HepG2 (cell line): ENCODE data around the gene TM4SF5. TPM values are rescaled to one million over a fixed set of nuclear protein-coding genes. Genes with fewer than 3 reads are reported as not detected.

Experiments used
- CREM ChIP-seq, 2 experiments: sonication (generic) in 1 of 2; formaldehyde crosslinking in 1 of 2; IDR thresholded peaks; 2 replicates each; pipeline versions ENCODE4 v1.4.0 to v1.6.1; 2016 to 2020; ENCODE audit warnings: antibody characterized with exemption in 1 of 2, mild to moderate bottlenecking in 1 of 2, missing genetic modification reagents in 1 of 2
- FOXK1 ChIP-seq: sonication (generic); formaldehyde crosslinking; IDR thresholded peaks from 2 replicates; pipeline ENCODE4 v1.4.0; 2020; ENCODE audit warnings: low read depth, missing genetic modification reagents, borderline replicate concordance
- GABPB1 ChIP-seq: IDR thresholded peaks from 2 replicates; pipeline ENCODE4 v1.6.1; 2016; ENCODE audit warnings: mild to moderate bottlenecking, missing genetic modification reagents, moderate library complexity, missing compliant biosample characterization
- JUNB ChIP-seq: sonication (generic); formaldehyde crosslinking; IDR thresholded peaks from 2 replicates; pipeline ENCODE4 v1.8.0; 2022; ENCODE audit warnings: missing genetic modification reagents, mild to moderate bottlenecking, borderline replicate concordance
- NFATC3 ChIP-seq: sonication (generic); formaldehyde crosslinking; IDR thresholded peaks from 2 replicates; pipeline ENCODE4 v1.5.1; 2020; ENCODE audit warnings: mild to moderate bottlenecking, missing genetic modification reagents
- NR2F6 ChIP-seq, 2 experiments: IDR thresholded peaks; 2 replicates each; pipeline ENCODE4 v1.6.1; 2016; ENCODE audit warnings: antibody characterized with exemption in 1 of 2, mild to moderate bottlenecking in 1 of 2
- SP4 ChIP-seq: sonication (generic); formaldehyde crosslinking; IDR thresholded peaks from 2 replicates; pipeline ENCODE4 v1.8.1; 2023; ENCODE audit warnings: mild to moderate bottlenecking, missing genetic modification reagents
- TCF12 ChIP-seq, 2 experiments: fragments of 450-650 bp in 1 of 2; sonication (generic) in 1 of 2; formaldehyde crosslinking in 1 of 2; IDR thresholded peaks; 2 replicates each; pipeline versions ENCODE4 v1.6.1 to v1.8.0; 2017 to 2022; ENCODE audit warnings: antibody characterized with exemption in 1 of 2, mild to moderate bottlenecking in 1 of 2, missing genetic modification reagents in 1 of 2, moderate library complexity in 1 of 2
- ZFP36 ChIP-seq: fragments of 150-350 bp; IDR thresholded peaks from 2 replicates; pipeline ENCODE4 v1.6.1; 2018; ENCODE audit warnings: borderline replicate concordance, low read length, low read depth; ENCODE audit not compliant: partially characterized antibody
- ZMYM3 ChIP-seq: sonication (generic); formaldehyde crosslinking; IDR thresholded peaks from 2 replicates; pipeline ENCODE4 v1.5.1; 2020; ENCODE audit warnings: mild to moderate bottlenecking, missing genetic modification reagents
- ZNF263 ChIP-seq: sonication (generic); formaldehyde crosslinking; IDR thresholded peaks from 2 replicates; pipeline ENCODE4 v1.4.0; 2020; ENCODE audit warnings: missing genetic modification reagents
- ZNF510 ChIP-seq: sonication (generic); formaldehyde crosslinking; IDR thresholded peaks from 2 replicates; pipeline ENCODE4 v1.4.0; 2020; ENCODE audit warnings: low read depth, mild to moderate bottlenecking, missing genetic modification reagents
- polyA plus RNA-seq, 8 experiments: library from polyadenylated mRNA; depleted of rRNA in 3 of 8; stranded (reverse) in 7 of 8; unstranded in 1 of 8; fragments of >200 nt; fragmentation: Illumina TruSeq in 4 of 8; extraction: Trizol in 4 of 8; gene quantifications; 2 replicates each; pipeline versions ENCODE4 v1.2.1 to v1.2.3, GENCODE V29; 2011 to 2016; ENCODE audit warnings: low read depth in 4 of 8, missing spikeins in 1 of 8, mixed read lengths in 1 of 8; ENCODE audit not compliant: insufficient read depth in 1 of 8
- total RNA-seq, 5 experiments: library from RNA; depleted of rRNA; stranded (reverse); fragments of >200 nt; fragmentation: Illumina TruSeq; extraction: Trizol; gene quantifications; 2 replicates each; pipeline ENCODE4 v1.2.3, GENCODE V29; 2016; ENCODE audit warnings: low read depth in 1 of 5
- TF ChIP-seq, protein P1 (sequence below): sonication (generic); formaldehyde crosslinking; conservative IDR thresholded peaks from 2 replicates; pipeline ENCODE4 v1.4.0; 2020; ENCODE audit warnings: mild to moderate bottlenecking, missing genetic modification reagents, moderate library complexity
- TF ChIP-seq, protein P2 (sequence below): IDR thresholded peaks from 2 replicates; pipeline ENCODE4 v1.6.1; 2018; ENCODE audit warnings: missing genetic modification reagents, mild to moderate bottlenecking, missing compliant biosample characterization
- TF ChIP-seq, protein P3 (sequence below): sonication (generic); formaldehyde crosslinking; IDR thresholded peaks from 2 replicates; pipeline ENCODE4 v1.5.0; 2020; ENCODE audit warnings: missing genetic modification reagents, mild to moderate bottlenecking, borderline replicate concordance
- TF ChIP-seq, protein P4 (sequence below): sonication (generic); formaldehyde crosslinking; IDR thresholded peaks from 2 replicates; pipeline ENCODE4 v1.4.0; 2020; ENCODE audit warnings: missing genetic modification reagents
- TF ChIP-seq, protein P5 (sequence below): sonication (generic); formaldehyde crosslinking; IDR thresholded peaks from 2 replicates; pipeline ENCODE4 v1.9.0; 2021; ENCODE audit warnings: missing genetic modification reagents, borderline replicate concordance

Gene TM4SF5
- total and polyA plus RNA-seq, 2 of the 13 experiments (the other 11 are each of a cell fraction or from before 2014, with no cell fraction given) = 30.1 to 126 TPM

DNA sequence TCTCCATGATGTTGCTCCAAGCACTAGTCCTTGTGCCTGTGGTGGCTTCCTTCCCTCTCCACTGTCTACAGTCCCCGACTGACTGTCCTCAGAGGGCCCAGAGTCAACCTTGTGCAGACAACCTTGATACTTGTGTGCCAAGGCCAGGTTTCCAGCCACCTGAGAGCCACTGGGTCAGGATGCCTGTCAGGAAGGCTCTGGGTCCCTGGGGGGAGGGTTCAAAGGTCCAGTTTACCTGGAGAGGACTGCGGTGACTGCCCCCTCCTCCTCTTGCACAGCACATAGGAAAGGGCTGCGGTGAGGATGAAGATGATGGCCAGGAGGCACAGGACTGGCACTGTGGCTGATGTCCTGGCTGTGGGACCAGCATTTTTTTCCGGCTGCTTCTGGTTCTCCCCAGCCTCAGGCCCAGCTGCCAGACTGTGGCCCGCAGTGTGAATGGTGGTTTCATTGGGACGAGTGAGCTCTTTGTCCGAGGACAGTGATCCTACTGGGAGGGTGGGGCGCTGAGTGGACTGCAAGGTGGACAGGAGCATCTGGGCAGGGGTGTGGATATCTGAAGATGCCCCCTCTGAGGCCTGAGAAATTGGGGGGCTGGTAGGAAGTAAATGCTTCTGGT lies 36.7 kb upstream of the TM4SF5 start (continued):
- TF ChIP-seq GABPB1 (no peak), SP4 (CRISPR knock-in tag) (0 out of 2 replicates have a peak, but pooled peaks have one; percentile 34), TCF12 (IDR thresholded peaks at IDR 0.05) (no peak), TCF12 (CRISPR knock-in tag; IDR thresholded peaks at IDR 0.05) (no peak), ZNF510 (no peak), ZMYM3 (peak; percentile 65; the same call in 1 of the 2 replicates), ZNF263 (peak; percentile 41; the same call in 1 of the 2 replicates), NR2F6 (IDR thresholded peaks at IDR 0.05) (peak; percentile 37; the same call in 1 of the 2 replicates), NR2F6 (CRISPR knock-in tag; IDR thresholded peaks at IDR 0.05) (peak; percentile 61), NFATC3 (CRISPR knock-in tag) (no peak), JUNB (CRISPR knock-in tag) (no peak), FOXK1 (CRISPR knock-in tag) (no peak), ZFP36 (no peak), CREM (IDR thresholded peaks at IDR 0.05) (no peak), CREM (CRISPR knock-in tag; IDR thresholded peaks at IDR 0.05) (no peak)
- TF ChIP-seq, protein P1, sequence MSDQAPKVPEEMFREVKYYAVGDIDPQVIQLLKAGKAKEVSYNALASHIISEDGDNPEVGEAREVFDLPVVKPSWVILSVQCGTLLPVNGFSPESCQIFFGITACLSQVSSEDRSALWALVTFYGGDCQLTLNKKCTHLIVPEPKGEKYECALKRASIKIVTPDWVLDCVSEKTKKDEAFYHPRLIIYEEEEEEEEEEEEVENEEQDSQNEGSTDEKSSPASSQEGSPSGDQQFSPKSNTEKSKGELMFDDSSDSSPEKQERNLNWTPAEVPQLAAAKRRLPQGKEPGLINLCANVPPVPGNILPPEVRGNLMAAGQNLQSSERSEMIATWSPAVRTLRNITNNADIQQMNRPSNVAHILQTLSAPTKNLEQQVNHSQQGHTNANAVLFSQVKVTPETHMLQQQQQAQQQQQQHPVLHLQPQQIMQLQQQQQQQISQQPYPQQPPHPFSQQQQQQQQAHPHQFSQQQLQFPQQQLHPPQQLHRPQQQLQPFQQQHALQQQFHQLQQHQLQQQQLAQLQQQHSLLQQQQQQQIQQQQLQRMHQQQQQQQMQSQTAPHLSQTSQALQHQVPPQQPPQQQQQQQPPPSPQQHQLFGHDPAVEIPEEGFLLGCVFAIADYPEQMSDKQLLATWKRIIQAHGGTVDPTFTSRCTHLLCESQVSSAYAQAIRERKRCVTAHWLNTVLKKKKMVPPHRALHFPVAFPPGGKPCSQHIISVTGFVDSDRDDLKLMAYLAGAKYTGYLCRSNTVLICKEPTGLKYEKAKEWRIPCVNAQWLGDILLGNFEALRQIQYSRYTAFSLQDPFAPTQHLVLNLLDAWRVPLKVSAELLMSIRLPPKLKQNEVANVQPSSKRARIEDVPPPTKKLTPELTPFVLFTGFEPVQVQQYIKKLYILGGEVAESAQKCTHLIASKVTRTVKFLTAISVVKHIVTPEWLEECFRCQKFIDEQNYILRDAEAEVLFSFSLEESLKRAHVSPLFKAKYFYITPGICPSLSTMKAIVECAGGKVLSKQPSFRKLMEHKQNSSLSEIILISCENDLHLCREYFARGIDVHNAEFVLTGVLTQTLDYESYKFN (CRISPR knock-in tag) = peak; percentile 78
- TF ChIP-seq, protein P2, sequence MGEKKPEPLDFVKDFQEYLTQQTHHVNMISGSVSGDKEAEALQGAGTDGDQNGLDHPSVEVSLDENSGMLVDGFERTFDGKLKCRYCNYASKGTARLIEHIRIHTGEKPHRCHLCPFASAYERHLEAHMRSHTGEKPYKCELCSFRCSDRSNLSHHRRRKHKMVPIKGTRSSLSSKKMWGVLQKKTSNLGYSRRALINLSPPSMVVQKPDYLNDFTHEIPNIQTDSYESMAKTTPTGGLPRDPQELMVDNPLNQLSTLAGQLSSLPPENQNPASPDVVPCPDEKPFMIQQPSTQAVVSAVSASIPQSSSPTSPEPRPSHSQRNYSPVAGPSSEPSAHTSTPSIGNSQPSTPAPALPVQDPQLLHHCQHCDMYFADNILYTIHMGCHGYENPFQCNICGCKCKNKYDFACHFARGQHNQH (CRISPR knock-in tag) = peak; percentile 58; the same call in 1 of the 2 replicates
- TF ChIP-seq, protein P3, sequence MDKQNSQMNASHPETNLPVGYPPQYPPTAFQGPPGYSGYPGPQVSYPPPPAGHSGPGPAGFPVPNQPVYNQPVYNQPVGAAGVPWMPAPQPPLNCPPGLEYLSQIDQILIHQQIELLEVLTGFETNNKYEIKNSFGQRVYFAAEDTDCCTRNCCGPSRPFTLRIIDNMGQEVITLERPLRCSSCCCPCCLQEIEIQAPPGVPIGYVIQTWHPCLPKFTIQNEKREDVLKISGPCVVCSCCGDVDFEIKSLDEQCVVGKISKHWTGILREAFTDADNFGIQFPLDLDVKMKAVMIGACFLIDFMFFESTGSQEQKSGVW (CRISPR knock-in tag) = no peak
- TF ChIP-seq, protein P4, sequence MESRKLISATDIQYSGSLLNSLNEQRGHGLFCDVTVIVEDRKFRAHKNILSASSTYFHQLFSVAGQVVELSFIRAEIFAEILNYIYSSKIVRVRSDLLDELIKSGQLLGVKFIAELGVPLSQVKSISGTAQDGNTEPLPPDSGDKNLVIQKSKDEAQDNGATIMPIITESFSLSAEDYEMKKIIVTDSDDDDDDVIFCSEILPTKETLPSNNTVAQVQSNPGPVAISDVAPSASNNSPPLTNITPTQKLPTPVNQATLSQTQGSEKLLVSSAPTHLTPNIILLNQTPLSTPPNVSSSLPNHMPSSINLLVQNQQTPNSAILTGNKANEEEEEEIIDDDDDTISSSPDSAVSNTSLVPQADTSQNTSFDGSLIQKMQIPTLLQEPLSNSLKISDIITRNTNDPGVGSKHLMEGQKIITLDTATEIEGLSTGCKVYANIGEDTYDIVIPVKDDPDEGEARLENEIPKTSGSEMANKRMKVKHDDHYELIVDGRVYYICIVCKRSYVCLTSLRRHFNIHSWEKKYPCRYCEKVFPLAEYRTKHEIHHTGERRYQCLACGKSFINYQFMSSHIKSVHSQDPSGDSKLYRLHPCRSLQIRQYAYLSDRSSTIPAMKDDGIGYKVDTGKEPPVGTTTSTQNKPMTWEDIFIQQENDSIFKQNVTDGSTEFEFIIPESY (CRISPR knock-in tag) = no peak
- TF ChIP-seq, protein P5, sequence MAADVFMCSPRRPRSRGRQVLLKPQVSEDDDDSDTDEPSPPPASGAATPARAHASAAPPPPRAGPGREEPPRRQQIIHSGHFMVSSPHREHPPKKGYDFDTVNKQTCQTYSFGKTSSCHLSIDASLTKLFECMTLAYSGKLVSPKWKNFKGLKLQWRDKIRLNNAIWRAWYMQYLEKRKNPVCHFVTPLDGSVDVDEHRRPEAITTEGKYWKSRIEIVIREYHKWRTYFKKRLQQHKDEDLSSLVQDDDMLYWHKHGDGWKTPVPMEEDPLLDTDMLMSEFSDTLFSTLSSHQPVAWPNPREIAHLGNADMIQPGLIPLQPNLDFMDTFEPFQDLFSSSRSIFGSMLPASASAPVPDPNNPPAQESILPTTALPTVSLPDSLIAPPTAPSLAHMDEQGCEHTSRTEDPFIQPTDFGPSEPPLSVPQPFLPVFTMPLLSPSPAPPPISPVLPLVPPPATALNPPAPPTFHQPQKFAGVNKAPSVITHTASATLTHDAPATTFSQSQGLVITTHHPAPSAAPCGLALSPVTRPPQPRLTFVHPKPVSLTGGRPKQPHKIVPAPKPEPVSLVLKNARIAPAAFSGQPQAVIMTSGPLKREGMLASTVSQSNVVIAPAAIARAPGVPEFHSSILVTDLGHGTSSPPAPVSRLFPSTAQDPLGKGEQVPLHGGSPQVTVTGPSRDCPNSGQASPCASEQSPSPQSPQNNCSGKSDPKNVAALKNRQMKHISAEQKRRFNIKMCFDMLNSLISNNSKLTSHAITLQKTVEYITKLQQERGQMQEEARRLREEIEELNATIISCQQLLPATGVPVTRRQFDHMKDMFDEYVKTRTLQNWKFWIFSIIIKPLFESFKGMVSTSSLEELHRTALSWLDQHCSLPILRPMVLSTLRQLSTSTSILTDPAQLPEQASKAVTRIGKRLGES (CRISPR knock-in tag) = no peak
